ENCODE results near the gene DDX52.
"Not testable (repeated sequence)": the region's sequence is repeated elsewhere in the genome, so short reads cannot be mapped to it uniquely, and the experiment has no call there.

Gene DDX52, protein sequence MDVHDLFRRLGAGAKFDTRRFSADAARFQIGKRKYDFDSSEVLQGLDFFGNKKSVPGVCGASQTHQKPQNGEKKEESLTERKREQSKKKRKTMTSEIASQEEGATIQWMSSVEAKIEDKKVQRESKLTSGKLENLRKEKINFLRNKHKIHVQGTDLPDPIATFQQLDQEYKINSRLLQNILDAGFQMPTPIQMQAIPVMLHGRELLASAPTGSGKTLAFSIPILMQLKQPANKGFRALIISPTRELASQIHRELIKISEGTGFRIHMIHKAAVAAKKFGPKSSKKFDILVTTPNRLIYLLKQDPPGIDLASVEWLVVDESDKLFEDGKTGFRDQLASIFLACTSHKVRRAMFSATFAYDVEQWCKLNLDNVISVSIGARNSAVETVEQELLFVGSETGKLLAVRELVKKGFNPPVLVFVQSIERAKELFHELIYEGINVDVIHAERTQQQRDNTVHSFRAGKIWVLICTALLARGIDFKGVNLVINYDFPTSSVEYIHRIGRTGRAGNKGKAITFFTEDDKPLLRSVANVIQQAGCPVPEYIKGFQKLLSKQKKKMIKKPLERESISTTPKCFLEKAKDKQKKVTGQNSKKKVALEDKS

DNA sequence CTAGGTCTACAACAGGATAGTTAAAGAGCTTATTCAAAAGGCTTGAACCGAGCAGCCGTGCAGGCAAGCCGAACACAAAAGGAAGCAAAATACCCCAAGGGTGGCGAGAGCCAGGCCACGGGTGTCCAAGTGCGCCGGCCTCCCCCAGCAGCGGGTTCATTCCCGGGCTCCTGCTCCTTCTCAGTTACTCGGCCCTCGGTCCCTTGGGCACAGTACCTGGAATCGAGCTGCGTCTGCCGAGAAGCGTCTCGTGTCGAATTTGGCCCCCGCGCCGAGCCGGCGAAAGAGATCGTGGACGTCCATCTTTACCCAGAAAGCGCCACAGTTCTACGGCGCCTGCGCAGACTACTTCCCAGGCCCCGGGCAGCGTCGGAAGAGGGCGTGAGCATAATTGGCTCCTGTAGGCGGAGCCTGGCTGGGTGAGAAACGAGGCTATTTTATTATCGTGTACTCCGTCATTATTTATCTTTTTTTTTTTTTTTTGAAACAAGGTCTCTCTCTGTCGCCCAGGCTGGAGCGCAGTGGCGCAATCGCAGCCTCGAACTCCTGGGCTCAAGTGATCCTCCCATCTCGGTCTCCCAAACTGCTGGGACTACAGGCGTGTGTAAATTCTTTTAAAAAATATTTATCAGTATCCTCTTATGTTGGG, at the start of gene DDX52:
Gene DDX52, minus strand, starts transcription at position 329 of the 649 bp plus-strand sequence. Its CDS starts 26 bp downstream, at position 303.
- Histone ChIP-seq H3K4me3 (ENCODE audit: low read depth in 1 of 2, low read length in 1 of 2) (peak within 1 kb of the TSS; percentile 68 to 81), H3K36me3 (peaks cover 11% of the 10 kb centered on the region)
- TF ChIP-seq, protein P1, sequence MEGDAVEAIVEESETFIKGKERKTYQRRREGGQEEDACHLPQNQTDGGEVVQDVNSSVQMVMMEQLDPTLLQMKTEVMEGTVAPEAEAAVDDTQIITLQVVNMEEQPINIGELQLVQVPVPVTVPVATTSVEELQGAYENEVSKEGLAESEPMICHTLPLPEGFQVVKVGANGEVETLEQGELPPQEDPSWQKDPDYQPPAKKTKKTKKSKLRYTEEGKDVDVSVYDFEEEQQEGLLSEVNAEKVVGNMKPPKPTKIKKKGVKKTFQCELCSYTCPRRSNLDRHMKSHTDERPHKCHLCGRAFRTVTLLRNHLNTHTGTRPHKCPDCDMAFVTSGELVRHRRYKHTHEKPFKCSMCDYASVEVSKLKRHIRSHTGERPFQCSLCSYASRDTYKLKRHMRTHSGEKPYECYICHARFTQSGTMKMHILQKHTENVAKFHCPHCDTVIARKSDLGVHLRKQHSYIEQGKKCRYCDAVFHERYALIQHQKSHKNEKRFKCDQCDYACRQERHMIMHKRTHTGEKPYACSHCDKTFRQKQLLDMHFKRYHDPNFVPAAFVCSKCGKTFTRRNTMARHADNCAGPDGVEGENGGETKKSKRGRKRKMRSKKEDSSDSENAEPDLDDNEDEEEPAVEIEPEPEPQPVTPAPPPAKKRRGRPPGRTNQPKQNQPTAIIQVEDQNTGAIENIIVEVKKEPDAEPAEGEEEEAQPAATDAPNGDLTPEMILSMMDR (IDR thresholded peaks at IDR 0.05), result no peak

DNA sequence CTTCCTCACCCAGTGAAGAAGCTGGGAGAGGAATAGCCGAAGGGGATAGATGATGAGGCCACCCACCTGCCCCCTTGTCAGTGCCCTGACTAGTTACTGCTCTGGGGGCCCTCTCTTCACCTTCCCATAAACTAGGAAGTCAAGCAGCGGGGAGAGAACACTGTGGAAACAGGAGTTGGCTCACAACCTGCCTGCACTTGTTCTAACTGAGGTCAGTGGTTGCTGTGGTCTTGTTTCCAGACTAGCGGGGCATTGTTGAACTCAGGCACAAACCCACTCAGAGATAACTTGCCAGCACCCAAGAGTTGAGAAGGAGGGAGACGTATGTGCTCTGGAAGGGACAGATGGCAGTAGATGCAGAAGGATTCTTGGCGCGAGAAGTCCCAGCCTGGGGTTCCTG, 48.6 kb upstream of the DDX52 start:
- Histone ChIP-seq H3K27ac (no peak overlapping the region), H3K27me3 (no peaks in the 10 kb centered on the region), H3K36me3 (no peaks in the 10 kb centered on the region), H3K4me1 (ENCODE audit: control insufficient read depth in 1 of 2, insufficient read depth in 1 of 2, low read depth in 1 of 2, low read length in 1 of 2) (no peaks in the 10 kb centered on the region), H3K4me3 (ENCODE audit: low read depth in 1 of 2, low read length in 1 of 2) (no peak overlapping the region), H3K9me3 (no peaks in the 10 kb centered on the region)
- TF ChIP-seq, protein P1 (IDR thresholded peaks at IDR 0.05), result no peak

More for the DNA sequence above, at the start of gene DDX52:
- peaks cover 11 to 15% of the 10 kb centered on the region in 2 experiments for H3K4me1 ChIP-seq (ENCODE audit: control insufficient read depth in 1 of 2, insufficient read depth in 1 of 2, low read depth in 1 of 2, low read length in 1 of 2)
- H3K9me3 ChIP-seq, result no peaks in the 10 kb centered on the region
- peaks cover 46% of the 10 kb centered on the region for H3K27me3 ChIP-seq
- H3K27ac ChIP-seq, result peak within 1 kb of the TSS; percentile 62

DNA sequence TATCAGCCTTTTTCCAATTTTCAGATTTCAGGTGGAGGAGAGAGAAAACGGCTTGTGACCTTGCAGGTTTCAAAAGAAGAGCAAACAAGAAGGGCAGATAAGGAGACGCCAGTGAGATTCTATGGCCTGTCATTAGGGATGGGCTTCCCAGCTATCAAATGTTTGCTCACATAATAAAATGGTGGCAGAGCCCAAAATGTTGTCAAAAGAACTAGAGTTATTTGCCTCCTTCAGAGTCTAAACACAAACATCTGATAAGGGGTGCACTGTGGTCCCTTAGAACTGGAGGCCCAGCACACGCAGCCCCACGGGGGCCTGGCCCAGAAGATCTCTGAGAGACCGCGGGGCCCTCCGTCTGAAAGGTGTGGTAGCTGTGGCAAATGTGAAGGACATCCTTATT, 46.1 kb upstream of the DDX52 start:
- H3K27me3 ChIP-seq, result no peaks in the 10 kb centered on the region
- H3K9me3 ChIP-seq, result no peaks in the 10 kb centered on the region
- H3K4me1 ChIP-seq (ENCODE audit: control insufficient read depth in 1 of 2, insufficient read depth in 1 of 2, low read depth in 1 of 2, low read length in 1 of 2), result no peaks in the 10 kb centered on the region
- no peaks in the 10 kb centered on the region for H3K36me3 ChIP-seq
- TF ChIP-seq, protein P1 (IDR thresholded peaks at IDR 0.05), result no peak
- H3K27ac ChIP-seq, result no peak overlapping the region
- H3K4me3 ChIP-seq (ENCODE audit: low read depth in 1 of 2, low read length in 1 of 2), result no peak overlapping the region

DNA sequence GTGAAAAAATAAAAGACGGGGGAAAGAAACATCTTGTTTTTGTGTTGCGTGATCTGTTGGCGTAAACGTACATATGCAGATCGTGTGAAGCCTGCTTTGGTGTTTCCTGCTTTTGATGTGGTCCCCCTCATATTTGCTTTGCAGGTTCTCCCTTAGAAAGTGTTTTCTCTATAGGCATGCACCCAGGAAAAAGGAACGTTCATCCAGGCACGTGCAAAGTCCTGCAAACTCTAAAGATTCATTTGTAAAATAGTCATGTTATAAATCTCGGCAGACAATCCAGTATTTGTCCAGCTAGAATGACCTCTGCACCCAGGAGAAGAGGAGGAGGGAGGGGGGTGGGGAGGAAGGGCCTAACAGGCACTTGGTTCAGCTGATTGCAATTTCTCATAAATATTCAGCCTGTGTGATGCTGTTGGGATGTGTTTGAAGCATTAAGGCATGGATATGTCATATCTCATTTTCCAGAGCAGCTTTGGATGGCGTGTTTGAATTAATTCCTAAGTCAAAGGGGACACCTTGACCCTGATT, 40.3 kb upstream of the DDX52 start:
- H3K4me3 ChIP-seq (ENCODE audit: low read depth in 1 of 2, low read length in 1 of 2), result no peak overlapping the region
- no peaks in the 10 kb centered on the region for H3K4me1 ChIP-seq (ENCODE audit: control insufficient read depth in 1 of 2, insufficient read depth in 1 of 2, low read depth in 1 of 2, low read length in 1 of 2)
- no peaks in the 10 kb centered on the region for H3K36me3 ChIP-seq
- H3K27ac ChIP-seq, result no peak overlapping the region
- TF ChIP-seq, protein P1 (IDR thresholded peaks at IDR 0.05), result no peak
- H3K9me3 ChIP-seq, result no peaks in the 10 kb centered on the region
- H3K27me3 ChIP-seq, result no peaks in the 10 kb centered on the region

DNA sequence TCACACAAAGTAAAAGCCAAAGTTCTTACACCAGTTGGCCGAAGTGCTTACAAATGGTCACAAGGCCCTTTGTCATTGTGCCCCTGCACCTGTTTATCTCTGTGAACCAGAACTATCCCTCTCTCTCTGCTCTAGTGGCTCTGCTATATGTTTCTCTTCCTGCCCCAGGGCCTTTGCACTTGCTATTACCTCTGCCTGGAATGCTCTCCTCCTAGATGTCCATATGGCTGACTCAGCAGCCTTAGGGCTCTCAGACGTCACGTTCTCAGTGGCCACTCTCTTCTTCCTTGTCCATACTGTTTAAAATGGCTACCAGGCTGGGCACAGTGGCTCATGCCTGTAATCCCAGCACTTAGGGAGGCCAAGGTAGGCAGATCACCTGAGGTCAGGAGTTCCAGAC, 38.8 kb upstream of the DDX52 start:
- TF ChIP-seq, protein P1 (IDR thresholded peaks at IDR 0.05), result no peak
- H3K36me3 ChIP-seq, result no peaks in the 10 kb centered on the region
- H3K4me3 ChIP-seq (ENCODE audit: low read depth in 1 of 2, low read length in 1 of 2), result no peak overlapping the region
- peaks cover 8% of the 10 kb centered on the region for H3K27me3 ChIP-seq
- no peak overlapping the region for H3K27ac ChIP-seq
- no peaks in the 10 kb centered on the region for H3K4me1 ChIP-seq (ENCODE audit: control insufficient read depth in 1 of 2, insufficient read depth in 1 of 2, low read depth in 1 of 2, low read length in 1 of 2)
- no peaks in the 10 kb centered on the region for H3K9me3 ChIP-seq

DNA sequence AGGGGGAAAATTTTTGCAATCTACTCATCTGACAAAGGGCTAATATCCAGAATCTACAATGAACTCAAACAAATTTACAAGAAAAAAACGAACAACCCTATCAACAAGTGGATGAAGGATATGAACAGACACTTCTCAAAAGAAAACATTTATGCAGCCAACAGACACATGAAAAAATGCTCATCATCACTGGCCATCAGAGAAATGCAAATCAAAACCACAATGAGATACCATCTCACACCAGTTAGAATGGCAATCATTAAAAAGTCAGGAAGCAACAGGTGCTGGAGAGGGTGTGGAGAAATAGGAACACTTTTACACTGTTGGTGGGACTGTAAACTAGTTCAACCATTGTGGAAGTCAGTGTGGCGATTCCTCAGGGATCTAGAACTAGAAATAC, 36.7 kb upstream of the DDX52 start:
- not testable (repeated sequence) for H3K4me1 ChIP-seq (ENCODE audit: control insufficient read depth in 1 of 2, insufficient read depth in 1 of 2, low read depth in 1 of 2, low read length in 1 of 2); H3K27me3 ChIP-seq; H3K27ac ChIP-seq; H3K4me3 ChIP-seq (ENCODE audit: low read depth in 1 of 2, low read length in 1 of 2); H3K9me3 ChIP-seq; H3K36me3 ChIP-seq

All from neutrophil (primary cell).